KMS-11 (cell line): Measurements from ENCODE around the gene SLC12A7.

ENCODE experiments used
- H2AFZ ChIP-seq: fragments of 200-600 bp; sonication (generic); 2 replicates; pipeline ENCODE4 v1.6.1; 2016; ENCODE audit warnings: antibody characterized with exemption, mixed run types, low read depth
- H3K27ac ChIP-seq: fragments of 200-600 bp; sonication (generic); 2 replicates; pipeline ENCODE4 v1.6.1; 2016; ENCODE audit warnings: mild to moderate bottlenecking, mixed run types
- H3K27me3 ChIP-seq: fragments of 200-600 bp; sonication (generic); 2 replicates; pipeline ENCODE4 v1.6.1; 2017; ENCODE audit warnings: mild to moderate bottlenecking, low read depth, mixed run types, moderate library complexity; ENCODE audit not compliant: insufficient read depth
- H3K36me3 ChIP-seq: fragments of 200-600 bp; sonication (generic); 2 replicates; pipeline ENCODE4 v1.6.1; 2017; ENCODE audit warnings: mild to moderate bottlenecking, mixed run types; ENCODE audit not compliant: insufficient read depth
- H3K4me1 ChIP-seq: fragments of 200-600 bp; sonication (generic); 2 replicates; pipeline ENCODE4 v1.6.1; 2016; ENCODE audit warnings: mild to moderate bottlenecking, low read depth, mixed run types; ENCODE audit not compliant: poor library complexity, severe bottlenecking
- H3K4me2 ChIP-seq: fragments of 200-600 bp; sonication (generic); 2 replicates; pipeline ENCODE4 v1.7.0; 2016; ENCODE audit warnings: mild to moderate bottlenecking, mixed run types
- H3K4me3 ChIP-seq: fragments of 200-600 bp; sonication (generic); IDR thresholded peaks from 2 replicates; pipeline ENCODE4 v1.6.1; 2017; ENCODE audit warnings: low read depth, low read length, mixed read lengths; ENCODE audit not compliant: insufficient read depth
- H3K79me2 ChIP-seq: fragments of 200-600 bp; sonication (generic); 2 replicates; pipeline ENCODE4 v1.6.1; 2016; ENCODE audit warnings: low read depth, mixed run types; ENCODE audit not compliant: insufficient read depth
- H3K9ac ChIP-seq: fragments of 200-600 bp; sonication (generic); 2 replicates; pipeline ENCODE4 v1.6.1; 2016; ENCODE audit warnings: mild to moderate bottlenecking, mixed run types
- H4K20me1 ChIP-seq: fragments of 200-600 bp; sonication (generic); 2 replicates; pipeline ENCODE4 v1.6.1; 2016; ENCODE audit warnings: mild to moderate bottlenecking, mixed run types; ENCODE audit not compliant: insufficient read depth
- CTCF ChIP-seq: fragments of 200-600 bp; sonication (generic); conservative IDR thresholded peaks from 2 replicates; pipeline ENCODE4 v1.6.1; 2017; ENCODE audit warnings: low read depth, mild to moderate bottlenecking, antibody characterized with exemption, low read length, moderate library complexity, mixed read lengths

The SLC12A7 gene

GRCh38 chr5:1155191-1156032 lies 43.5 kb upstream of the SLC12A7 start:
- no peak overlapping the region for H3K4me2 ChIP-seq
- no peak overlapping the region for H2AFZ ChIP-seq
- no peak for TF ChIP-seq CTCF
- H3K79me2 ChIP-seq: no peaks in the 10 kb centered on the region
- no peak overlapping the region for H3K9ac ChIP-seq
- H3K4me3 ChIP-seq: no peak overlapping the region
- no peak overlapping the region for H3K27ac ChIP-seq
- no peaks in the 10 kb centered on the region for H3K36me3 ChIP-seq
- H4K20me1 ChIP-seq: no peaks in the 10 kb centered on the region
- no peaks in the 10 kb centered on the region; the same call in 1 of the 2 replicates for H3K27me3 ChIP-seq
- peaks cover 33% of the 10 kb centered on the region for H3K4me1 ChIP-seq

GRCh38 chr5:1153428-1153827 lies 41.6 kb upstream of the SLC12A7 start:
- no peaks in the 10 kb centered on the region for H3K79me2 ChIP-seq
- H3K27ac ChIP-seq: no peak overlapping the region
- no peak overlapping the region for H3K9ac ChIP-seq
- no peaks in the 10 kb centered on the region for H3K36me3 ChIP-seq
- H2AFZ ChIP-seq: no peak overlapping the region
- TF ChIP-seq CTCF: no peak
- H3K4me1 ChIP-seq: peaks cover 38% of the 10 kb centered on the region
- H3K27me3 ChIP-seq: no peaks in the 10 kb centered on the region; the same call in 1 of the 2 replicates
- no peak overlapping the region for H3K4me3 ChIP-seq
- no peak overlapping the region for H3K4me2 ChIP-seq
- H4K20me1 ChIP-seq: no peaks in the 10 kb centered on the region

- H3K27me3 ChIP-seq: no peaks in the 10 kb centered on the region; the same call in 1 of the 2 replicates
- H3K79me2 ChIP-seq: no peaks in the 10 kb centered on the region
- H3K4me3 ChIP-seq: no peak overlapping the region
- H3K36me3 ChIP-seq: no peaks in the 10 kb centered on the region
- no peak for TF ChIP-seq CTCF
- H3K9ac ChIP-seq: no peak overlapping the region
- H2AFZ ChIP-seq: no peak overlapping the region; the same call in 1 of the 2 replicates
- peaks cover 38% of the 10 kb centered on the region for H3K4me1 ChIP-seq
- no peak overlapping the region for H3K27ac ChIP-seq
- no peaks in the 10 kb centered on the region for H4K20me1 ChIP-seq
- peak overlapping the region; percentile 41 for H3K4me2 ChIP-seq
Measured at GRCh38 chr5:1152771-1153282, 41.0 kb upstream of the SLC12A7 start.

GRCh38 chr5:1152156-1152555 lies 40.3 kb upstream of the SLC12A7 start:
- Histone ChIP-seq H3K9ac (no peak overlapping the region), H2AFZ (peak overlapping the region; percentile 42; the same call in 1 of the 2 replicates), H3K27me3 (no peaks in the 10 kb centered on the region; the same call in 1 of the 2 replicates), H3K4me1 (peaks cover 38% of the 10 kb centered on the region), H3K36me3 (no peaks in the 10 kb centered on the region), H3K4me3 (no peak overlapping the region), H3K27ac (no peak overlapping the region), H4K20me1 (no peaks in the 10 kb centered on the region), H3K4me2 (peak overlapping the region; percentile 41), H3K79me2 (no peaks in the 10 kb centered on the region)
- no peak for TF ChIP-seq CTCF
